Activated naive CD4-positive, alpha-beta T cell treated with anti-CD3 and anti-CD28 coated beads, Interleukin-2, amount 50 U/mL, for 72 hours (primary cell): Measurements from ENCODE around the gene MEDAG. TPM values are rescaled to one million over a fixed set of nuclear protein-coding genes. Genes with fewer than 3 reads are reported as not detected.
"Not testable (repeated sequence)": the region's sequence is repeated elsewhere in the genome, so short reads cannot be mapped to it uniquely, and the experiment has no call there.

Experiments
- ATAC-seq, 2 donors: fragments of 150-1000 bp; cut with Tn5 transposase; 2 replicates each; pipeline ENCODE4 v1.10.0; 2021; ENCODE audit warnings: mild to moderate bottlenecking in 2 of 2, moderate library complexity in 2 of 2
- DNase-seq, 2 donors: peaks; one replicate each; pipeline ENCODE4 v3.0.0; 2021 to 2022; ENCODE audit warnings: low spot score in 2 of 2
- H3K27ac Mint-ChIP-seq, 2 donors: one replicate each; pipeline ENCODE4 v1.8.0; 2022; ENCODE audit warnings: mild to moderate bottlenecking in 2 of 2, mixed read lengths in 2 of 2
- H3K36me3 Mint-ChIP-seq, 2 donors: one replicate each; pipeline ENCODE4 v1.8.0; 2022; ENCODE audit warnings: mixed read lengths in 2 of 2
- H3K9me3 Mint-ChIP-seq, 2 donors: one replicate each; pipeline ENCODE4 v1.8.0; 2022; ENCODE audit warnings: mixed read lengths in 2 of 2
- total RNA-seq, 2 donors: library from RNA; stranded (reverse); gene quantifications; one replicate each; pipeline ENCODE4 v1.2.3, GENCODE V29; 2022

Gene MEDAG
- total RNA-seq, 2 donors from 2014 or later = not detected

- Mint-ChIP-seq H3K27ac (no peak overlapping the region), H3K9me3 (no peaks in the 10 kb centered on the region), H3K36me3 (no peaks in the 10 kb centered on the region)
- no peak for DNase-seq
- ATAC-seq = no peak
These were observed 14.3 kb downstream of the MEDAG start for GRCh38 chr13:30920162-30920909.

GRCh38 chr13:30923418-30923817 lies 17.3 kb downstream of the MEDAG start:
- ATAC-seq (no peak), DNase-seq (no peak)
- Mint-ChIP-seq H3K9me3 (peaks cover 0 to 3% of the 10 kb centered on the region in 2 donors), H3K27ac (no peak overlapping the region), H3K36me3 (peaks cover 0 to 6% of the 10 kb centered on the region in 2 donors)

GRCh38 chr13:30924721-30925120 lies 18.6 kb downstream of the MEDAG start:
- H3K36me3 Mint-ChIP-seq = peaks cover 5 to 6% of the 10 kb centered on the region in 2 donors
- DNase-seq (no peak), ATAC-seq (no peak)
- peaks cover 0 to 3% of the 10 kb centered on the region in 2 donors for H3K9me3 Mint-ChIP-seq
- no peak overlapping the region for H3K27ac Mint-ChIP-seq

- peak in 1 of 2 donors; percentile 32 for ATAC-seq
- H3K9me3 Mint-ChIP-seq = peaks cover 0 to 3% of the 10 kb centered on the region in 2 donors
- no peak overlapping the region for H3K27ac Mint-ChIP-seq
- H3K36me3 Mint-ChIP-seq = peaks cover 5 to 6% of the 10 kb centered on the region in 2 donors
- DNase-seq = no peak
These were observed 19.4 kb downstream of the MEDAG start for GRCh38 chr13:30925429-30925828.

GRCh38 chr13:30926781-30927180 lies 20.7 kb downstream of the MEDAG start:
- no peak for ATAC-seq
- H3K27ac Mint-ChIP-seq = no peak overlapping the region
- no peak for DNase-seq
- H3K9me3 Mint-ChIP-seq = peaks cover 0 to 3% of the 10 kb centered on the region in 2 donors
- H3K36me3 Mint-ChIP-seq = peaks cover 5 to 6% of the 10 kb centered on the region in 2 donors

- H3K36me3 Mint-ChIP-seq, DNase-seq, H3K9me3 Mint-ChIP-seq, H3K27ac Mint-ChIP-seq: not testable (repeated sequence)
- peak; percentile 53 to 81 for ATAC-seq
These were observed 21.1 kb downstream of the MEDAG start for GRCh38 chr13:30927188-30927587.

- DNase-seq (no peak), ATAC-seq (peak; percentile 72 to 73)
- H3K9me3 Mint-ChIP-seq = peaks cover 0 to 3% of the 10 kb centered on the region in 2 donors
- H3K36me3 Mint-ChIP-seq = peaks cover 5 to 6% of the 10 kb centered on the region in 2 donors
- no peak overlapping the region for H3K27ac Mint-ChIP-seq
These were observed 21.5 kb downstream of the MEDAG start for GRCh38 chr13:30927595-30927994.

GRCh38 chr13:30928978-30929377 lies 22.9 kb downstream of the MEDAG start:
- Mint-ChIP-seq H3K36me3 (peaks cover 5 to 6% of the 10 kb centered on the region in 2 donors), H3K9me3 (peaks cover 0 to 3% of the 10 kb centered on the region in 2 donors), H3K27ac (no peak overlapping the region)
- DNase-seq = no peak
- ATAC-seq = no peak

GRCh38 chr13:30932481-30933353 lies 26.6 kb downstream of the MEDAG start, which contains the start of gene TEX26:
Gene TEX26 (plus strand): TSS chr13:30932656. CDS start chr13:30932716, 60 bp downstream.
- DNase-seq (no peak), ATAC-seq (no peak)
- peaks cover 0 to 3% of the 10 kb centered on the region in 2 donors for H3K9me3 Mint-ChIP-seq
- H3K36me3 Mint-ChIP-seq = peaks cover 0 to 5% of the 10 kb centered on the region in 2 donors
- no peak within 1 kb of the TSS for H3K27ac Mint-ChIP-seq

- no peak for ATAC-seq
- Mint-ChIP-seq H3K27ac (no peak overlapping the region), H3K36me3 (peaks cover 0 to 5% of the 10 kb centered on the region in 2 donors), H3K9me3 (peaks cover 0 to 3% of the 10 kb centered on the region in 2 donors)
- no peak for DNase-seq
These were observed 27.2 kb downstream of the MEDAG start for GRCh38 chr13:30933354-30933670.

- ATAC-seq = no peak
- H3K36me3 Mint-ChIP-seq = peaks cover 0 to 2% of the 10 kb centered on the region in 2 donors
- no peak overlapping the region for H3K27ac Mint-ChIP-seq
- DNase-seq = no peak
- peaks cover 0 to 3% of the 10 kb centered on the region in 2 donors for H3K9me3 Mint-ChIP-seq
These were observed 28.3 kb downstream of the MEDAG start for GRCh38 chr13:30934381-30934780.

GRCh38 chr13:30934803-30935202 lies 28.7 kb downstream of the MEDAG start:
- ATAC-seq = no peak
- H3K9me3 Mint-ChIP-seq = peaks cover 0 to 3% of the 10 kb centered on the region in 2 donors
- DNase-seq = no peak
- no peak overlapping the region for H3K27ac Mint-ChIP-seq
- no peaks in the 10 kb centered on the region for H3K36me3 Mint-ChIP-seq

GRCh38 chr13:30936971-30937370 lies 30.9 kb downstream of the MEDAG start:
- DNase-seq = no peak
- Mint-ChIP-seq H3K9me3 (peaks cover 0 to 3% of the 10 kb centered on the region in 2 donors), H3K27ac (no peak overlapping the region), H3K36me3 (no peaks in the 10 kb centered on the region)
- ATAC-seq = no peak

GRCh38 chr13:30943881-30944280 lies 37.8 kb downstream of the MEDAG start:
- Mint-ChIP-seq H3K27ac (no peak overlapping the region), H3K36me3 (no peaks in the 10 kb centered on the region), H3K9me3 (peaks cover 0 to 11% of the 10 kb centered on the region in 2 donors)
- no peak for ATAC-seq
- DNase-seq = no peak

GRCh38 chr13:30957258-30957943 lies 51.3 kb downstream of the MEDAG start:
- DNase-seq (no peak), ATAC-seq (no peak)
- peaks cover 11 to 12% of the 10 kb centered on the region in 2 donors for H3K9me3 Mint-ChIP-seq
- no peak overlapping the region for H3K27ac Mint-ChIP-seq
- H3K36me3 Mint-ChIP-seq = peaks cover 9 to 10% of the 10 kb centered on the region in 2 donors

GRCh38 chr13:30959678-30960077 lies 53.6 kb downstream of the MEDAG start:
- no peak for DNase-seq
- no peak overlapping the region for H3K27ac Mint-ChIP-seq

GRCh38 chr13:30963791-30964190 lies 57.7 kb downstream of the MEDAG start:
- Mint-ChIP-seq H3K27ac (no peak overlapping the region), H3K9me3 (peaks cover 0 to 7% of the 10 kb centered on the region in 2 donors), H3K36me3 (peaks cover 0 to 5% of the 10 kb centered on the region in 2 donors)
- DNase-seq = no peak
- no peak for ATAC-seq

More at GRCh38 chr13:30959678-30960077, 53.6 kb downstream of the MEDAG start:
- no peak for ATAC-seq
- Mint-ChIP-seq H3K36me3 (peaks cover 10 to 14% of the 10 kb centered on the region in 2 donors), H3K9me3 (peaks cover 11 to 12% of the 10 kb centered on the region in 2 donors)
